C4-2B (cell line): ENCODE measurements around the gene SPRTN.

Source experiments
- CTCF ChIP-seq: fragments of 450-650 bp; conservative IDR thresholded peaks from 2 replicates; pipeline ENCODE4 v1.5.1; 2017; ENCODE audit warnings: mild to moderate bottlenecking
- ZFX ChIP-seq: fragments of 450-650 bp; IDR thresholded peaks from 2 replicates; pipeline ENCODE4 v1.6.1; 2017

GRCh38 chr1:231311720-231312431 is 26.2 kb upstream of the SPRTN start:
- TF ChIP-seq CTCF (no peak), ZFX (no peak)
